DMS153 treated with DMSO at 0.1 percent for 48 hours (cell line): ENCODE measurements around the gene BCR.

ENCODE experiments used
- DNase-seq: peaks from one replicate; lab custom pipeline; 2025; ENCODE audit not compliant: unreplicated experiment; lab: John Stamatoyannopoulos, UW

The BCR gene

DNA sequence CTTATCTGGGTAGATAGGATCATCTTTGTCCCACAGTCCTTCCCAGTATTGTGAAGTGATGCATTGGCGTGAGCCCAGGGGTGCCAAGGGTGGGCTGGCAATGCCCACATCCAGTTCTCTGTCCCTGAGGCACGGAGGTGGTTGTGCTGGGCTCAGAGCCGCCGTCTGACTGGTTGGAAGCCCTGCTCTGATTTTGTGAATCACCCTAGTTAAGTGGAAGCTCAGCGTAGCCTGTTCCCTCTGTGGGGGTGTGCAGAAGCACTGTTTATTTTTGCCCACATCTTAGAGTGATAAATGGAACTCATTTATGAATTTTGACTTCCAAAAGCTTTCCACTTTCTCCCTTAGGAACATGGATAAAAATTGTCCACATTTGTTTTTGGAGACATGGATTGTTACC lies 13.6 kb downstream of the BCR start:
- no peak for DNase-seq

- no peak for DNase-seq
Measured at GRCh38 chr22:23196165-23196564, 15.9 kb downstream of the BCR start.

DNA sequence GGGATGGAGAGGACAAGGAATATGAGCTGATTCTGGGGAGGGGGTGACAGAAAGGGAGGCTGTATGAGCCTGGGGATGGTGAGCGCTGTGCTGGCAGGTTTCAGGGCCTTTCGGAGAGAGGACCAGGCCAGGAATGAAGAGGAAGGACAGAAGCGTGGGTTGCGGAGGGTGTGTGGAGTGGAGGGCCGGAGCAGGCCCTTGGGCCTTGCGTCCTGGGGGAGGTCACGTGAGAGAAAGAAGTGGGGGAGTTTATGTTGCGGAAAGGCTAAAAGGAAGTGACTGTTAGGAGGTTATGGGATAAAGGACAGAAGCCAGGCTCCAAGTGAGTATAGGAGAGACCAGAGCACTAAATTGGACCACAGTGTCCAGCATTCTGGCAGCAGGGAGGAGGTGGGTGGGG lies 17.5 kb downstream of the BCR start:
- no peak for DNase-seq

DNA sequence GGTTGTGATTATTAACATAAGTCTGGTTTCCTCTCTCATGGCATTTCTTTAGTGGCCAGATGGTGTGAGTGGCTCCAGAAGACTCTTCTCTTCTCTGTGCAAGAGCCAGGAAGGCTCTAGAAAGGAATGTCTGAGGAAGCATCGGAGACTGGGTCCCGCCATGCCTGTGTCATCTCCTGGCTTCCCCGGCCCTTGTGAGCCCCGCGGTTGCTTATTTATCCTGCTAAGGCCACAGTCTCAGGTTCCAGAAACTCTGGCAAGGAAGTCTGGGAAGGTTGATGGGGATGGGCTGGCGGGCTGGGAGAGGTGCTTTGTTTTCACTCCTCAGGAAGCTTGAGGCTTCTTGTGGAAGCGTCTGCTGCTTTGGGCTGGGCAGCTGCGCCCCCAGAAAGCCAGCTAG lies 18.9 kb downstream of the BCR start:
- no peak for DNase-seq

- DNase-seq: no peak
Measured at GRCh38 chr22:23200898-23201297, 20.6 kb downstream of the BCR start.

DNA sequence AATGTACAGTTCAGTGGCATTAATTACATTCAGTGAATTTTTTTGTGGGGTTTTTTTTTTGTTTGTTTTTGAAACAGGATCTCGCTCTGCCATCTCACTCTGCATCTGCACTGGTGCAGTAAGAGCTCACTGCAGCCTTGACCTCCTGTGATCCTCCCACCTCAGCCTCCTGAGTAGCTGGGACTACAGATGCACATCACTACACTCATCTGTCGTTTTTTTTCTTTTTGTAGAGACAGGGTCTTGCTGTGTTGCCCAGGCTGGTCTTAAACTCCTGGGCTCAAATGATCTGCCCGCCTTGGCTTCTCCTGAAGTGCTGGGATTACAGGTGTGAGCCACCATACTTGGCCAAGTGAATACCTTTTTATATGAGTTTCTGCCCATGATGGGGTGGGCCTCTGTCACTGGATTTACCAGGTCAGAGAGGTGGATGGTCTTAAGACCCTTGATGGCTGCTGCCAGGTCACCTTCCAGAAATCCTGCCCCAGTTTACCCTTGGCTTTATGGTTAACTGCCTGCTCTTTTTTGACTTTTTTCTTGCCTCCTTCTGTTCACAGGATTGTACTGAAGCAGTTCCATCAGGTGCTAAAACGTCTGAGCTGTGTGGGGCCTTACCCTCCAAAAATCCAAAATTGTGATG lies 22.6 kb downstream of the BCR start:
- DNase-seq: no peak

- DNase-seq: no peak
Measured at GRCh38 chr22:23203452-23204124, 23.3 kb downstream of the BCR start.

DNA sequence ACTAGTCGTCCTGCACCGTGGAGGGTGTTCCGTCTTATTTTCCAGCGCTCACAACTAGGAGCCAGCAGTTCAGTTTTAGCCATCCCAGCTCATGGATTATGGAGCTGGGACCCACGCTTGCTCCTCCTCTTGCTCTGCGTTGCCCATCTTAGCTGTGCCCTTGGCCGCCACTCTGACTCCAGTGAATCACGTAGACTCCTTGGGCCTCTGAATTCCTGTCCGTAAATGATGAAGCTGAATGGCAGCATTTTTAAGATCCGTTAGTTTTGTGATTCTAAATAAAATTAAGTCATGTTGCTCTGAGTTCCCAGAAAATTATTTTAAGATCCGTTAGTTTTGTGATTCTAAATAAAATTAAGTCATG lies 23.8 kb downstream of the BCR start:
- DNase-seq: no peak

DNA sequence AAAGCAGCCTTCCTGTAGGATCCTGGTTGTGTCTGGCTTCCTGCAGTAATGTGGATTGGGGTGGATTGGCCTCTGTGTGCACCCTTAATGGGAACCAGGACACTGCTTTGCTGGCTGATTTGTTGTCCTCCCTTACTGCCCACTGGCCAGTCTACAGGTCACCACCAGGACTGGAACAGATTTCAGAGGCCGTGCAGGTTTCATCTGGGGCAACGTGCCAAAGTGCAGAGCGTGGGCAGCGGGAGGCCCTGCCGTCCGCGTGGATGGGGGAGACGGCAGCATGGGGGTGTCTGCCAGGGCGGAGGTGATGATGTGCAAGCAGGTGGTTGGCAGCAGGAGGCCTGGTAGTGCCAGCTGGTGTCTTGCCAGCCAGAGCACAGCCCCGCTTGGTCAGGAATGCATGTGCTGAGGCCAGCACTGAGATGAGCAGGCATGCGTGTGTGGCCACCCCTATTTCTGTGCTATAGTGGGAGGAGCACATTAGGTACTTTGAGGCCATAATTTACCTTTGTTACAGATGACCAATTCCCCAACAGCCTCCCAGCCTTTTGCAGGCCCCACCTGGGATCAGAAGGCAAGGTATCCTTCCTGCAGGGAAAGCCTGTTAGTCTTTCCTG lies 24.3 kb downstream of the BCR start:
- DNase-seq: no peak

DNA sequence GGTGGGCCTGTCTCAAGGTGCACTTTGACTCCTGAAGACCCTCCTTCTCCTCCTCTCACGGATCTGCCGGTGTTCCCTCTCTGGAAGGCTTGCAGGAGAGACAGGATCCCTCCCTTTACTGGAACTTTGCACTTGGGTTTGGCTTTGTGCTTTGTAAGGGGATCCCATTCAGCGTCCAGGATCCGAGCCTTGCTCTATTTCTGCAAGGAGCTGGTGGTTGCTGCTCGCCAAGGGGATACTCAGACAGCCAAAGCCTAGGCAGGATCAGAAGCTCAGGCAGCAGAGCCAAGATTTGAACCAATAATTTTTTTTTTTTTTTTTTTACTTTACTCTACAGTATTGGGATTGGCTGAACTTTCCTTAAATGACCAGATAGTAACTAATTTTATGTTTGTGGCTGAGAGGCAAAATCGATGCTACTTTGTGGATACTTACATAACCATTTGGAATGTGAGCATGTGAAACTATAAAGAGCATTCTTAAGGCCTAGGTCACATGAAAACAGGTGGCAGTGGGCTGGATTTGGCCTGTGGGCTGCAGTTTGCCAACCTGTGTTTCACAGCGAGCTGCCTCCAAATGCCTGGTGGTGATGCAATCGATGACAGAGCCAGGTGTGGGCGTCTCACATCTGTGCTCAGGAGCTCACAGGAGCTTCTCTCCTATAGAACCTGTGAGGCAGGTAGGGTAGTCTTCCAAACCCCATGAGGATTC lies 25.2 kb downstream of the BCR start:
- no peak for DNase-seq

DNA sequence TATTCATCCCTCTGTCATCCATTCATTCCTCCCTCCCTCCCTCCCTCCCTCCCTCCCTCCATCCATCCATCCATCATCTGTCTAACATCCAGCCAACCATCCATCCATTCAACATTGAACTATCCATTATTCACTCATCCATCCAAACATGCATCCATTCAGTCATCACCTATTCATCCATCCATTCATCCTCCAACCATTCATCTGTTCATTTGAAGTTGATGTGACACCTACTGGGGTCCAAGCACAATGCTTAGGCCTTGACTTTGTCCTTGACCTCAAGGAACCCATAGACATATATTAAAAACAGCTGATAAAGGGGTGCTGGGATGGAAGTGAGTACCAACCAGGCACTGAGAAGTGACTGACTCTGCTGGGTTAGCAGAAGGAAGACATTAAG lies 26.6 kb downstream of the BCR start:
- no peak for DNase-seq

DNA sequence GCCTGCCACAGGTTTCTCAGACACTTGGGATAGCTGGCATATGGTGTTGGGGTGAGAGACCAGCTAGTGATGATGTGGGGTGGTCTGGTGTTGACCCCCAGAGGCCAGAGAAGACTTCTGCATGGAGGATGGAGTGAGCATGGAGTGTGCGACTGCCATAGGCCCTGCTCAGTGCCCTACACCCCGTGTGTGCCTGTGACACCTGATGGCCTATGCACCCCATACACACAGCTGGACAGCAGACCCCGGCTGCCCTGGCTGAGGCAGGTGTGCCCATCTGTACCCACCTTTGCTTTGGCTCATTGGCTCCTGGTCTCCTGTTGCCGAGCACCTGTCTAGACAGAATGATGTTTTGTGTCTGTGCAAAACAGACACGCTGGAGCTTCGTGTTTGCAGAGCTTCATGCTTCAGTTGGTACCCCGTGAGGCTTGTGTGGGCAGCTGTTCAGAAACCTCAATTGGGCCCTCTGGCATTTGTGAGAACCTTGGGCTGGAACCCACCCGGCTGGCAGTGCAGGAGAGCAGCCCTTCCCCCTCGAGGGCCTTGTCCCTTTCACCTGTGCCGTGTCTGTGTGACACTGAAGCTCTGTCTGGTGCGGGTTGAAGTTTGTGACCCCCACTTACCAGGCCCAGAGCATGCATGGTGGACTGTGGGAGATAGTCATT lies 27.6 kb downstream of the BCR start:
- peak; percentile 40 for DNase-seq

GRCh38 chr22:23210428-23211170 lies 30.3 kb downstream of the BCR start:
- DNase-seq: no peak

DNA sequence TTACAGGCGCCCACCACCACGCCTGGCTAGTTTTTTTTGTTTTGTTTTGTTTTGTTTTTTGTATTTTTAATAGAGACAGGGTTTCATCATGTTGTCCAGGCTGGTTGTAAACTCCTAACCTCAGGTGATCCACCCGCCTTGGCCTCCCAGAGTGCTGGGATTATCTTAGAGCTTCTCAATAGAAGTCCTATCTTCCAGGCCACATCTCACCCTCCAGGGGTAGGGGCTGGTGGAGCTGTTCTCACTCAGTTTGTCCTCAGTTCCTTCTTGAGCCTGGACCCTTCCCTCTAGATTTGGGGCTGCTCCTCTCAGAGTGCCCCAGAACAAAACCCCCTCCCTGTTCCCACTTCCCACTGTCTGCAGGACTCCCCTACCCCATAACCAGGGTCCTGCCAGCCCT lies 31.3 kb downstream of the BCR start:
- DNase-seq: no peak

- DNase-seq: peak; percentile 73
Measured at GRCh38 chr22:23212061-23213021, 32.0 kb downstream of the BCR start.

- DNase-seq: no peak
Measured at GRCh38 chr22:23213022-23213555, 32.8 kb downstream of the BCR start.

DNA sequence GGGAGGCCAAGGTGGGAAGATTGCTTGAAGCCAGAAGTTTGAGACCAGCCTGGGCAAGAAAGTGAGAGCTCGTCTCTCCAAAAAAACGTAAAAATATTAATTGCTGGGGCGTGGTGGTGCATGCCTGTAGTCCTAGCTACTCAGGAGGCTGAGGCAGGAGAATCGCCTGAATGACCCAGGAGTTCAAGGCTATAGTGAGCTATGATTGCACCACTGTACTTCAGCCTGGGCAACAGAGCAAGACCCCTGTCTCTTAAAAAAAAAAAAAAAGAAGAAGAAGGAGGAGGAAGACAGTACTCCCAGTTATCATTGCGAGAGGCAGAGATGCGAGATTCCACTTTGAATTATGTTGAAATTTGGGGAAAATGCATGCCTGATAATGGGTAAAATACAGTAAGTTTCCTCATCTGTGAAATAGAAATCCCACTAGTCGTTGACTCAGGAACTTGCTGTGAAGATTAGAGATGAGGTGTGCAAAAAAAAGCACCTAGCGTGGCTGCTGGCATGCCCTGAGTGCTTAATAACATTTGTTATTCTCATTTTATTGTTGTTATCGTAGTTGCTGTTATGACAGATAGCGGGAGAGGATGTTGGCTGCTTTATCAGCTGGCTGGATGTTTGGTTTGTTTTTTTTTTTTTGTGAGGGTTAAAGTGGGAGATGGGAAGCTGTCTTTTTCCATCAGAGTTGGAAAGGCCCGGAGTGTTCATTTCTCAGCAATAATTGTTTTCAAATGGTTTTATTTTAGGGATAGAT lies 33.4 kb downstream of the BCR start:
- no peak for DNase-seq

GRCh38 chr22:23214398-23214797 lies 34.1 kb downstream of the BCR start:
- DNase-seq: no peak
